GM18520 (cell line): ENCODE data around the gene EIF3K.
"Not testable (repeated sequence)": the region's sequence is repeated elsewhere in the genome, so short reads cannot be mapped to it uniquely, and the experiment has no call there.

ENCODE experiments used
- ATAC-seq: cut with Tn5 transposase; IDR thresholded peaks from one replicate; pipeline ENCODE4 v1.9.1; 2021; ENCODE audit not compliant: unreplicated experiment

Gene EIF3K

GRCh38 chr19:38618590-38619360 lies at the start of gene EIF3K:
Gene EIF3K, plus strand, starts transcription at chr19:38619188. Its CDS starts 81 bp downstream, at chr19:38619269.
- ATAC-seq: peak; percentile 66

GRCh38 chr19:38569368-38569983 lies 49.5 kb upstream of the EIF3K start:
- no peak for ATAC-seq

GRCh38 chr19:38571682-38572081 lies 47.3 kb upstream of the EIF3K start:
- no peak for ATAC-seq

- no peak for ATAC-seq
Measured at GRCh38 chr19:38577826-38578225, 41.2 kb upstream of the EIF3K start.

DNA sequence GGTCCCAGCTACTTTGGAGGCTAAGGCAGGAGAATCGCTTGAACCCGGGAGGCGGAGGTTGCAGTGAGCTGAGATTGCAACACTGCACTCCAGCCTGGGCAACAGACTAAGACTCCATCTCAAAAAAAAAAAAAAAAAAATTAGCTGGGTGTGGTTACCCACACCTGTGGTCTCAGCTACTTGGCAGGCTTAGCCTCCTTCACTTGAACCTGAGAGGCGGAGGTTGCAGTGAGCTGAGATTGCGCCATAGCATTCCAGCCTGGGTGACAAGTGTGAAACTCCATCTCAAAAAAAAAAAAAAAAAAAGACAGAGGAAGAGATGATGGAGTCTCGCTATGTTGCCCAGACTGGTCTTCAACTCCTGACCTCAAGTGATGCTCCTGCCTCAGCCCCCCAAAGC lies 39.7 kb upstream of the EIF3K start:
- not testable (repeated sequence) for ATAC-seq

DNA sequence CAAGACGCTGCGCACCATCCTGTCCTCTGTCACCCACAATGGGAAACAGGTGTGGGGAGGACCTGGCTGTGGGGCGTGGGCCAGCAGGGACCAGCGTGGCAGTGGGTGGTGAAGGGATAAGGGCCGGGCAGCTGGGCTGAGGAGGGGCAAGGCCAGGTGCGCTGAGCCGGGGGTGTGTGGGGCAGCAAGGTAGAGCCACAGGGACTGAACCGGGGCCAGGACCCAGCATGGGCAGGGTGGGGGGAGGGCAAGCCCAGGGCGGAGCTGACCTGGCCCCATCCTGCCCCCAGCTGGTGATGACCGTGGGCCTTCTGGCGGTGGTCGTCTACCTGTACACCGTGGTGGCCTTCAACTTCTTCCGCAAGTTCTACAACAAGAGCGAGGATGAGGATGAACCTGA lies 38.9 kb upstream of the EIF3K start:
- no peak for ATAC-seq

GRCh38 chr19:38583219-38583984 lies 35.6 kb upstream of the EIF3K start:
- no peak for ATAC-seq

- ATAC-seq: no peak
Measured at GRCh38 chr19:38583985-38584305, 35.0 kb upstream of the EIF3K start.

DNA sequence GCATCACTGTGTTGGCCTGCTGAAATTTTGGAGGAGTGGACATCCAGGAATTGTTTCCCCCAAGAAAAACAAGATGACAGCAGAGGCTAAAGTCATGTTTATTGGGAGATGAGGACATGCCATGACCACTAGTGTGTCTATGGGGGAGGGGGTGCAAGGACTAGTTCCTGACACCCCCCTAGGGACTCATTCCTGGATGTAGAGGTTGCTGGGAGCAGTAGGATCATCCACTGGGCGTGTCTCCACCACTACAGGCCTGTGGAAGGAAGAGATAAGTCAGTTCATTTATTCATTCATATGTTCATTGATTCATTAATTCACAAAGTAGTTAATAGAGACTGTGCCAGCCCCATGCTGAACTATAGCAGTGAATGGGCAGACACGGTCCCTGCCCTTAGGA lies 31.4 kb upstream of the EIF3K start:
- ATAC-seq: no peak

GRCh38 chr19:38588041-38588440 lies 30.9 kb upstream of the EIF3K start:
- no peak for ATAC-seq

DNA sequence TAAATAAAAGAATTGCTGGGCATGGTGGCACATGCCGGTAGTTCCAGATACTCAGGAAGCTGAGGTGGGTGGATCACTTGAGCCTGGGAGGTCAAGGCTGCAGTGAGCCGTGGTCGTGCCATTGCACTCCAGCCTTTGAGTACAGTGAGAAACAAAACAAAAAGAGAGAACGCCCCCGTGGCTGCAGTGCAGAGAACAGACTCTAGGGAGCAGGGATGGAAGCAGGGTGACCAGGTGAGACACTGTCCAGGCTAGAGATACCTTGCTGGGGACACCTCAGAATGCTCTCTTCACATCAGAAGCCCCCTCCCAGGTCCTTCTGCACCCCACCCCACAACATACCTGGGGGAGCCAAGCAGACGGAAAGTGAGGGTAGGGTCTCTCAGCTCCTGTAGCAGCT lies 26.0 kb upstream of the EIF3K start:
- no peak for ATAC-seq

DNA sequence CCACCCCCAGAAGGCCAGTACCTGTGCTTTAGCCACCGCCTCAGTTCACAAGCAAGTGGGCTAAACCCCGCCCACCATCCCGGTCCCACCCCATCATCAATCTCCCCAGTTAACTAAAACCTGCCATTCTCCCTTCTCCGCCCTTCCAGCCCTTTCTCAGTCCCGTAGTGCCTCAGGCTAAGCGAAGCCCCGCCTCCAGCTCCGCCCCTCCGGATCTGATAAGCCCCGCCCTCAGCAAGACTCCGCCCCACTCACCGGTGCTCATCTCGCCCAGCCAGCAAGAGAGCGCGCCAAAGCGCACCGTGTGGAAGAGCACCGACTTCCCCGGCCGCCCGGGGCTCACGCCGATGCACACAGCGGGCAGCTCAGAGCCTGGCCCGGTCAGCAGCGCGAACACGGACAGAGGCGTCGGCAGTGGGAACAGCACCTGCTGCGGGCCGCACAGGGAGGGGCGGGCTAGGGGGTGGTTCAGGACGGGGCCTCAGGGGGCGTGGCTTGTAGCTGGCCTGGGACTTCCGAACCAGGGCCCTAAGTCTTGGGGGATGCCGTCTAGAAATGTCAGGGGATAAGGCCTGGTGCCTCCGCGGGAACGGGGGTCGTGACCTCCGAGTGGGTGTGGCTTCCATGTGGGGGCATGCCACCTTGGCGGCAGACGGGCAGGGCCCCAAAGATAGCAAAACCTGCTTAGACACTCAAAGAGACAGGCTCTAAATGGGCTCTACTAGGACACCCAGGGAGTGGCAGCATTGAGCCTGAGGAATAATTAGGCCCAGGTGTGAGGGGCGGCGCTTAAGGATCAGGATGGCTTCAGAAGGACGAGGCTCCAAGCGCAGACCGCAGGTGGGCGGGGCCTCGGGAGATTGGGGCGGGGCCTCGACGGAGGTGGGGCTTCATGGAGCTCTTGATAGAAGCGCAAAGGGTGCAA lies 22.7 kb upstream of the EIF3K start:
- ATAC-seq: no peak

DNA sequence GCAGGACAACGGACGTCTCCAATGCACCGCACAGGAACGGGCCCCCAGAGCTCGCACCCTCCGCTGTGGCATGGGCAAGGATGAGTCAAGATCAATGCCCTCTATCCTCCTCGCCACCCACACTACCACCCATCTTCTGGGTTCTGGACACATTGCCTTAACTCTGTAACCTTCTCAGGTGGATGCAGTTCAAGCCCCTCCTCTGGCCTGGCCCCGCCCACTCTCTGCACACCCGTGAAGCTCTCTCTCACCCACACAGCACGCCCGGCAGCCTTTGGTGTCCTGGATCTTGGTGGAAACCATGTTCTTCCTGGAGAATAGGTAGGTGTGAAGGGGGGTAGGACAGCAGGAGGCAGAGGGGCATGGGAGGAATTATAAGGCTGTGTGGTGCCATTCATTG lies 21.9 kb upstream of the EIF3K start:
- ATAC-seq: no peak

DNA sequence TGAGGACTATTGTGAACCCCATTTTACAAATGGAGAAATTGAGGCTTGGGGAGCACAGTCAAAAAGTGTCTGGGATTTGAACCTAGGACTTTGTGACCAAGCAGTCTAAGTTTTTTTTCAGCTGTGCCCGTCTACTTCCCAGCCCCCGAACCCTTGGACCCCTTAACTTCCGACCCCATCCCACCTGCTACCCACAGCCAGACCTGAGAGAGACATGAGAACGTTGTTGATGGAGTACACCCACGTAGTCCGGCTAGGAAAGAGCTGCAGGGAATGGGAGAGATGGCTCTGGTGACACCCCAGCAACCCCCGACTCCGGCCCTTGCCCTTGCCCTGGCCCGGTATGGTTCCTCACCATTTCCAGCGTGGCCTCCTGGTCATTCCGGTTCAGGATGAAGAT lies 19.3 kb upstream of the EIF3K start:
- ATAC-seq: no peak

- not testable (repeated sequence) for ATAC-seq
Measured at GRCh38 chr19:38602856-38603255, 16.1 kb upstream of the EIF3K start.

GRCh38 chr19:38606131-38606530 lies 12.9 kb upstream of the EIF3K start:
- ATAC-seq: no peak

GRCh38 chr19:38614289-38614688 lies 4.7 kb upstream of the EIF3K start:
- no peak for ATAC-seq

GRCh38 chr19:38615007-38615581 lies 3.9 kb upstream of the EIF3K start:
- no peak for ATAC-seq

GRCh38 chr19:38616265-38616664 lies 2.7 kb upstream of the EIF3K start:
- ATAC-seq: no peak

GRCh38 chr19:38617283-38617763 lies 1.7 kb upstream of the EIF3K start:
- ATAC-seq: no peak
